Activated T-cell treated with anti-CD3 and anti-CD28 coated beads, Interleukin-2, amount 50 U/mL, for 72 hours (primary cell): ENCODE results near the gene RIOK1. TPM values are rescaled to one million over a fixed set of nuclear protein-coding genes. Genes with fewer than 3 reads are reported as not detected.
"Not testable (repeated sequence)": the region's sequence is repeated elsewhere in the genome, so short reads cannot be mapped to it uniquely, and the experiment has no call there.

Experiments
- ATAC-seq, 2 donors: fragments of 150-1000 bp; cut with Tn5 transposase; replicated peaks in 1 of 2; 2 replicates each; pipeline ENCODE4 v1.10.0; 2021; ENCODE audit warnings: moderate library complexity in 2 of 2, mild to moderate bottlenecking in 1 of 2
- DNase-seq, 2 donors: peaks; one replicate each; pipeline ENCODE4 v3.0.0; 2021 to 2022; ENCODE audit warnings: mixed read lengths in 1 of 2
- H3K27ac Mint-ChIP-seq: one replicate; pipeline ENCODE4 v1.8.0; 2022; ENCODE audit warnings: mild to moderate bottlenecking, moderate library complexity, mixed read lengths
- H3K27me3 Mint-ChIP-seq: one replicate; pipeline ENCODE4 v1.8.0; 2022; ENCODE audit warnings: low read depth, mixed read lengths
- H3K36me3 Mint-ChIP-seq, 2 donors: one replicate each; pipeline ENCODE4 v1.8.0; 2022; ENCODE audit warnings: mixed read lengths in 2 of 2, mild to moderate bottlenecking in 1 of 2; ENCODE audit not compliant: insufficient read depth in 2 of 2
- H3K4me1 Mint-ChIP-seq: one replicate; pipeline ENCODE4 v1.8.0; 2022; ENCODE audit warnings: low read depth, mixed read lengths
- H3K4me3 Mint-ChIP-seq, 2 donors: one replicate each; pipeline ENCODE4 v1.8.0; 2022; ENCODE audit warnings: mild to moderate bottlenecking in 2 of 2, mixed read lengths in 2 of 2, moderate library complexity in 2 of 2
- H3K9me3 Mint-ChIP-seq, 2 donors: one replicate each; pipeline ENCODE4 v1.8.0; 2022; ENCODE audit warnings: mixed read lengths in 2 of 2
- total RNA-seq, 2 donors: library from RNA; stranded (reverse); gene quantifications; one replicate each; pipeline ENCODE4 v1.2.3, GENCODE V29; 2022

RIOK1 gene
- total RNA-seq, 2 donors from 2014 or later: 41.9 to 43.6 TPM

- DNase-seq: no peak
These were observed 65.2 kb downstream of the RIOK1 start for GRCh38 chr6:7454696-7455358.

GRCh38 chr6:7456302-7456701, 66.7 kb downstream of the RIOK1 start:
- DNase-seq, H3K4me3 Mint-ChIP-seq, H3K27ac Mint-ChIP-seq, ATAC-seq, H3K36me3 Mint-ChIP-seq, H3K27me3 Mint-ChIP-seq, H3K9me3 Mint-ChIP-seq, H3K4me1 Mint-ChIP-seq: not testable (repeated sequence)

More at GRCh38 chr6:7454696-7455358, 65.2 kb downstream of the RIOK1 start:
- H3K36me3 Mint-ChIP-seq: no peaks in the 10 kb centered on the region
- no peak for ATAC-seq
- H3K9me3 Mint-ChIP-seq: peaks cover 0 to 2% of the 10 kb centered on the region in 2 donors
- no peaks in the 10 kb centered on the region for H3K27me3 Mint-ChIP-seq
- H3K4me1 Mint-ChIP-seq: no peaks in the 10 kb centered on the region
- H3K4me3 Mint-ChIP-seq: no peak overlapping the region
- no peak overlapping the region for H3K27ac Mint-ChIP-seq

GRCh38 chr6:7461416-7461815, 71.8 kb downstream of the RIOK1 start:
- DNase-seq (no peak), ATAC-seq (no peak)
- peaks cover 0 to 2% of the 10 kb centered on the region in 2 donors for H3K9me3 Mint-ChIP-seq
- no peaks in the 10 kb centered on the region for H3K4me1 Mint-ChIP-seq
- H3K27ac Mint-ChIP-seq: no peak overlapping the region
- H3K36me3 Mint-ChIP-seq: no peaks in the 10 kb centered on the region
- H3K27me3 Mint-ChIP-seq: peaks cover 5% of the 10 kb centered on the region
- no peak overlapping the region for H3K4me3 Mint-ChIP-seq

- Mint-ChIP-seq H3K27me3 (peaks cover 17% of the 10 kb centered on the region), H3K4me3 (no peak overlapping the region), H3K9me3 (no peaks in the 10 kb centered on the region), H3K27ac (no peak overlapping the region), H3K36me3 (no peaks in the 10 kb centered on the region), H3K4me1 (peaks cover 9% of the 10 kb centered on the region)
- no peak for ATAC-seq
- DNase-seq: no peak
These were observed 74.2 kb downstream of the RIOK1 start for GRCh38 chr6:7463785-7464184.

GRCh38 chr6:7467007-7467897, 77.6 kb downstream of the RIOK1 start:
- ATAC-seq: no peak
- H3K27ac Mint-ChIP-seq: no peak overlapping the region

More at GRCh38 chr6:7467007-7467897, 77.6 kb downstream of the RIOK1 start:
- H3K4me1 Mint-ChIP-seq: peaks cover 9% of the 10 kb centered on the region
- H3K9me3 Mint-ChIP-seq: no peaks in the 10 kb centered on the region
- H3K4me3 Mint-ChIP-seq: no peak overlapping the region
- peaks cover 12% of the 10 kb centered on the region for H3K27me3 Mint-ChIP-seq
- no peak for DNase-seq
- H3K36me3 Mint-ChIP-seq: no peaks in the 10 kb centered on the region

Other genes with a start within 250 kb of the RIOK1 start
- 100 to 1,000 TPM; 127 to 154 TPM for gene SSR1, start 76.6 kb upstream of the RIOK1 start, total RNA-seq
- under 1 TPM; 0.25 to 0.31 TPM for gene CAGE1, start 66 bp upstream of the RIOK1 start, total RNA-seq
- gene DSP, start 151.9 kb downstream of the RIOK1 start, total RNA-seq: under 1 TPM; 0.32 to 0.48 TPM
- gene SNRNP48, start 200.4 kb downstream of the RIOK1 start, total RNA-seq: 10 to 100 TPM; 23.8 to 26.9 TPM